ENCODE results near the gene OPN4. TPM values are rescaled to one million over a fixed set of nuclear protein-coding genes. Genes with fewer than 3 reads are reported as not detected.

Gene OPN4
- total and polyA plus RNA-seq, 2 of the 13 experiments (the other 11 are each of a cell fraction or from before 2014, with no cell fraction given): not detected

GRCh38 chr10:86691333-86692022 lies 37.1 kb downstream of the OPN4 start:
- CTCF ChIA-PET (ENCODE audit: low intra/inter-chr PET ratio, low total read pairs): no interaction called here
- no peak for ATAC-seq
- TF ChIP-seq SOX6 (IDR thresholded peaks at IDR 0.05) (no peak), SOX6 (CRISPR knock-in tag; IDR thresholded peaks at IDR 0.05) (no peak), NFIB (CRISPR knock-in tag; IDR thresholded peaks at IDR 0.05; ENCODE audit: borderline replicate concordance) (no peak), WIZ (CRISPR knock-in tag; IDR thresholded peaks at IDR 0.05) (no peak), SOX5 (CRISPR knock-in tag; IDR thresholded peaks at IDR 0.05; ENCODE audit: borderline replicate concordance) (no peak), IKZF4 (CRISPR knock-in tag; IDR thresholded peaks at IDR 0.05; ENCODE audit: borderline replicate concordance, low read depth, not compliant biosample characterization) (no peak)
- in situ Hi-C loops (cut with HindIII; ENCODE audit: extremely low pct_ligation_motif_present, low pct_unique_long_range_greater_than_20kb): no loop called here
- no TSS peak for BruUV-seq (replicated peaks)
- Histone ChIP-seq H3K27ac (ENCODE audit: extremely low read length, insufficient read depth, low read length) (no peak overlapping the region), H3K9ac (ENCODE audit: insufficient read depth, low read depth, low read length) (no peak overlapping the region), H3K4me2 (ENCODE audit: low read depth, low read length) (no peak overlapping the region), H4K20me1 (ENCODE audit: insufficient read depth, low read length) (no peaks in the 10 kb centered on the region), H3K27me3 (ENCODE audit: control insufficient read depth in 1 of 2, insufficient read depth in 2 of 2, low read length in 2 of 2) (peaks cover 6 to 55% of the 10 kb centered on the region in 2 experiments; a peak in 4 of 5 replicates), H3K79me2 (ENCODE audit: insufficient read depth, low read length) (no peaks in the 10 kb centered on the region), H3K36me3 (replicated peaks in 1 of 2; ENCODE audit: control insufficient read depth in 1 of 2, insufficient read depth in 2 of 2, low read length in 2 of 2) (no peaks in the 10 kb centered on the region), H2AFZ (ENCODE audit: low read length) (no peak overlapping the region), H3K9me3 (ENCODE audit: low read length) (no peaks in the 10 kb centered on the region), H3K4me3 (replicated peaks in 1 of 3; ENCODE audit: insufficient read depth in 1 of 3, low read depth in 2 of 3, low read length in 3 of 3) (no peak overlapping the region), H3K4me1 (ENCODE audit: insufficient read depth, low read length) (no peaks in the 10 kb centered on the region)
- no peak for DNase-seq (ENCODE audit: low spot score)
- no peak for FAIRE-seq
- POLR2A ChIA-PET: no interaction called here
- intact Hi-C loops (cut with micrococcal nuclease; ENCODE audit: unreplicated experiment): no loop called here
- 40% methylated on average over 10 of the region's 14 CpGs for WGBS (ENCODE audit: low lambda C conversion rate)

GRCh38 chr10:86692023-86692514 lies 37.7 kb downstream of the OPN4 start:
- ChIA-PET POLR2A (no interaction called here), CTCF (ENCODE audit: low intra/inter-chr PET ratio, low total read pairs) (interaction anchor here (2.3 kb wide), 1 partner anchor 208 kb away, joined by 17 read pairs; no protein-coding TSS in a partner anchor)
- DNase-seq (ENCODE audit: low spot score) (no peak), FAIRE-seq (no peak), ATAC-seq (no peak)
- 64% methylated on average over 3 of the region's 8 CpGs for whole genome bisulfite sequencing (ENCODE audit: low lambda C conversion rate)
- no peak overlapping the region for H3K4me2 ChIP-seq (ENCODE audit: low read depth, low read length)
- no TSS peak for BruUV-seq (replicated peaks)
- H3K4me1 ChIP-seq (ENCODE audit: insufficient read depth, low read length): no peaks in the 10 kb centered on the region
- H3K27ac ChIP-seq (ENCODE audit: extremely low read length, insufficient read depth, low read length): no peak overlapping the region
- H2AFZ ChIP-seq (ENCODE audit: low read length): no peak overlapping the region
- in situ Hi-C loops (cut with HindIII; ENCODE audit: extremely low pct_ligation_motif_present, low pct_unique_long_range_greater_than_20kb): no loop called here
- no peak overlapping the region for H3K4me3 ChIP-seq (replicated peaks in 1 of 3; ENCODE audit: insufficient read depth in 1 of 3, low read depth in 2 of 3, low read length in 3 of 3)
- no peak overlapping the region for H3K9ac ChIP-seq (ENCODE audit: insufficient read depth, low read depth, low read length)
- peaks cover 6 to 57% of the 10 kb centered on the region in 2 experiments; a peak in 4 of 5 replicates for H3K27me3 ChIP-seq (ENCODE audit: control insufficient read depth in 1 of 2, insufficient read depth in 2 of 2, low read length in 2 of 2)
- H3K36me3 ChIP-seq (replicated peaks in 1 of 2; ENCODE audit: control insufficient read depth in 1 of 2, insufficient read depth in 2 of 2, low read length in 2 of 2): no peaks in the 10 kb centered on the region
- intact Hi-C loops (cut with micrococcal nuclease; ENCODE audit: unreplicated experiment): no loop called here
- H3K79me2 ChIP-seq (ENCODE audit: insufficient read depth, low read length): no peaks in the 10 kb centered on the region
- H4K20me1 ChIP-seq (ENCODE audit: insufficient read depth, low read length): no peaks in the 10 kb centered on the region
- no peaks in the 10 kb centered on the region for H3K9me3 ChIP-seq (ENCODE audit: low read length)
- no peak for TF ChIP-seq HNRNPL (IDR thresholded peaks at IDR 0.05; ENCODE audit: low read depth, low read length)
- TF ChIP-seq ZNF441 (CRISPR knock-in tag; IDR thresholded peaks at IDR 0.05; ENCODE audit: borderline replicate concordance): no peak
- no peak for TF ChIP-seq LCORL (IDR thresholded peaks at IDR 0.05)
- no peak for TF ChIP-seq LCORL (CRISPR knock-in tag; IDR thresholded peaks at IDR 0.05)
- TF ChIP-seq SKI (IDR thresholded peaks at IDR 0.05; ENCODE audit: partially characterized antibody): no peak
- no peak for TF ChIP-seq ZNF496 (CRISPR knock-in tag; IDR thresholded peaks at IDR 0.05; ENCODE audit: insufficient replicate concordance)
- TF ChIP-seq ZSCAN31 (CRISPR knock-in tag; IDR thresholded peaks at IDR 0.05; ENCODE audit: low read depth): no peak
- TF ChIP-seq CTCF (CRISPR knock-in tag; IDR thresholded peaks at IDR 0.05): no peak
- TF ChIP-seq ZNF724P (CRISPR knock-in tag; IDR thresholded peaks at IDR 0.05; ENCODE audit: borderline replicate concordance): no peak
- no peak for TF ChIP-seq SRSF4 (IDR thresholded peaks at IDR 0.05; ENCODE audit: low read depth, low read length, poor library complexity, severe bottlenecking)
- no peak for TF ChIP-seq ZNF256 (CRISPR knock-in tag; conservative IDR thresholded peaks at IDR 0.05)
- no peak for TF ChIP-seq NCOR1 (IDR thresholded peaks at IDR 0.05; ENCODE audit: borderline replicate concordance, low read length)
